Osteocyte (in vitro differentiated cells): ENCODE measurements around the gene PLPPR4. TPM values are rescaled to one million over a fixed set of nuclear protein-coding genes. Genes with fewer than 3 reads are reported as not detected.

ENCODE experiments used
- DNase-seq: peaks from one replicate; pipeline ENCODE4 v3.0.0; 2021; ENCODE audit warnings: mixed read lengths; ENCODE audit not compliant: unreplicated experiment; ENCODE audit errors: extremely low spot score
- H3K27ac Mint-ChIP-seq: one replicate; pipeline ENCODE4 v1.8.0; 2021; ENCODE audit warnings: mild to moderate bottlenecking, mixed read lengths; ENCODE audit not compliant: unreplicated experiment
- H3K27me3 Mint-ChIP-seq: one replicate; pipeline ENCODE4 v1.8.0; 2021; ENCODE audit warnings: mixed read lengths; ENCODE audit not compliant: unreplicated experiment
- H3K36me3 Mint-ChIP-seq: one replicate; pipeline ENCODE4 v1.8.0; 2021; ENCODE audit warnings: mixed read lengths; ENCODE audit not compliant: unreplicated experiment
- H3K4me1 Mint-ChIP-seq: one replicate; pipeline ENCODE4 v1.8.0; 2021; ENCODE audit warnings: mixed read lengths; ENCODE audit not compliant: unreplicated experiment
- H3K4me3 Mint-ChIP-seq: one replicate; pipeline ENCODE4 v1.8.0; 2021; ENCODE audit warnings: mild to moderate bottlenecking, moderate library complexity, mixed read lengths; ENCODE audit not compliant: unreplicated experiment
- H3K9me3 Mint-ChIP-seq: one replicate; pipeline ENCODE4 v1.8.0; 2021; ENCODE audit warnings: mixed read lengths; ENCODE audit not compliant: unreplicated experiment
- CTCF ChIP-seq: fragments of 200-600 bp; sonication (generic); IDR thresholded peaks from 2 replicates; pipeline ENCODE4 v1.5.0; 2021; ENCODE audit warnings: antibody characterized with exemption, mild to moderate bottlenecking, moderate library complexity
- total RNA-seq: library from RNA; stranded (reverse); gene quantifications from 2 replicates; pipeline ENCODE4 v1.2.1, GENCODE V29; 2021

The PLPPR4 gene
- total RNA-seq, 1 donor from 2014 or later: 5.2 TPM

GRCh38 chr1:99306644-99307043, 42.4 kb downstream of the PLPPR4 start:
- Mint-ChIP-seq H3K9me3 (no peaks in the 10 kb centered on the region), H3K27ac (no peak overlapping the region), H3K4me1 (no peaks in the 10 kb centered on the region), H3K4me3 (no peak overlapping the region), H3K36me3 (no peaks in the 10 kb centered on the region), H3K27me3 (no peaks in the 10 kb centered on the region)
- DNase-seq: no peak
- no peak for TF ChIP-seq CTCF

- no peaks in the 10 kb centered on the region for H3K4me1 Mint-ChIP-seq
- H3K4me3 Mint-ChIP-seq: no peak overlapping the region
- no peak for TF ChIP-seq CTCF
- no peak for DNase-seq
- no peaks in the 10 kb centered on the region for H3K36me3 Mint-ChIP-seq
- H3K9me3 Mint-ChIP-seq: no peaks in the 10 kb centered on the region
- H3K27me3 Mint-ChIP-seq: peaks cover 6% of the 10 kb centered on the region
- no peak overlapping the region for H3K27ac Mint-ChIP-seq
These were observed 51.0 kb downstream of the PLPPR4 start for GRCh38 chr1:99315305-99315704.

DNA sequence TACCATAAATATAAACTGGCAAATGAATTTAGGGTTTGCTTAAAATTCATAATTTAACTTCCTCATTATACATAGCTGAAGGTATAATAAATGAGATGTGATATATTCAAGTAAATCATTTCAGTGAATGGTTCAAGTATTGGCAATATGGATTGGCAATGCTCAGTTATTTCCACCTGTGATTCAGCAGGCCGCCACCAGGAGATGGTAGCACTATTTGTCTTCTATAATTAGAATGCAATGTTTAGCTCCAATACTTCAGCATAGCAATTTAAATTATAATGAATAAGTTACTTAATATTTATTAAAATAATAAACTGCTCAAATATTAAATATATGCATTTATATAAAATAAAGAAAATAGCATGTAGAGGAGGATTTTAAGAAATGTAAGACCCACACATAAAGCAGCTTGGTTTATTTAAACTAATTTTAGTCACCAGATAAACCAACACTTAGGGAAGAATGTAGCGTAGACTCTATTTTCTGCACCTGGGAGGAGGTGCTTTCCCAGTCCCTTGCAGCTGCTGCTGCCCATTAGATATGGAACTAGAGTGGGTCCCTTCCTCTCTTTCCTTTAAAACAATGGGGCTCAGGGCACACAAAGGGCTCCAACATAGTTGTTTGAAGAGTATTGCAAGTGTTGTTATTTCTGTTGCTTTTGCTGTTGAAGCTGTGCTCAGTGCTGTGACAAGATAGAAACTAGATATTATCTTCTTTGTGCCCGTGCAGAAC, 62.1 kb downstream of the PLPPR4 start:
- Mint-ChIP-seq H3K36me3 (no peaks in the 10 kb centered on the region), H3K4me1 (no peaks in the 10 kb centered on the region), H3K4me3 (no peak overlapping the region), H3K27ac (no peak overlapping the region), H3K27me3 (peaks cover 17% of the 10 kb centered on the region), H3K9me3 (no peaks in the 10 kb centered on the region)
- peak; percentile 37 for TF ChIP-seq CTCF
- DNase-seq: no peak

DNA sequence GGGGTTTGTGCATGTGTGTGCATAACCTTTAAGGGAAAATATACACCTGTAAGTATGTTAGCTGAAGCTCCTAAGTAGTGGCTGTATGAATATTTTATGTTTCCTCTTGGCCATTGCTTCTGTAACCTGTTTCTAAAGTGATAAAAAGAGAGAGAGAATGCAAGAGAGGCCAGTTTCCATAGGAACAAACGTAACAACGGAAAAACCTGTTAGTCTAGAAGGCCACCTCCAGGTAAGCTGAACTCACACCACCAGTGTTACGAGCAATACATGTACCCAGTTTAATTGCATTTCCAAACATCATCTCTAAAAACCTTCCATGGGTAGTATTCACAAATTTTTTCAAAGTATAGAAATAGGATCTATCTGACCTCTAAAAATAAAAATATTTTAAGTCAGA, 63.1 kb downstream of the PLPPR4 start:
- no peak overlapping the region for H3K27ac Mint-ChIP-seq
- DNase-seq: no peak

GRCh38 chr1:99328171-99328570, 63.9 kb downstream of the PLPPR4 start:
- DNase-seq: no peak
- Mint-ChIP-seq H3K4me1 (no peaks in the 10 kb centered on the region), H3K27ac (no peak overlapping the region), H3K4me3 (no peak overlapping the region), H3K36me3 (no peaks in the 10 kb centered on the region), H3K27me3 (peaks cover 11% of the 10 kb centered on the region), H3K9me3 (no peaks in the 10 kb centered on the region)
- no peak for TF ChIP-seq CTCF

More for the DNA sequence above, 63.1 kb downstream of the PLPPR4 start:
- Mint-ChIP-seq H3K4me1 (no peaks in the 10 kb centered on the region), H3K4me3 (no peak overlapping the region), H3K27me3 (peaks cover 14% of the 10 kb centered on the region), H3K36me3 (no peaks in the 10 kb centered on the region), H3K9me3 (no peaks in the 10 kb centered on the region)
- no peak for TF ChIP-seq CTCF
